AG09309 (cell line): ENCODE measurements around the gene PPA2.

Source experiments
- DNase-seq: peaks from one replicate; pipeline ENCODE4 v3.0.0-alpha.2; 2010; ENCODE audit warnings: low read depth
- H3K4me3 ChIP-seq: 2 replicates; pipeline ENCODE4 v1.5.1; 2011; ENCODE audit warnings: mild to moderate bottlenecking, low read depth, low read length, moderate library complexity; ENCODE audit not compliant: control insufficient read depth
- TF ChIP-seq, protein P1 (sequence below): IDR thresholded peaks from 2 replicates; pipeline ENCODE4 v1.5.1; 2011; ENCODE audit warnings: mild to moderate bottlenecking, low read depth, low read length, inconsistent platforms; ENCODE audit not compliant: insufficient read depth, control insufficient read depth; ENCODE audit errors: missing control alignments

Gene PPA2

GRCh38 chr4:105374071-105374470 is 99.8 kb downstream of the PPA2 start:
- no peak for DNase-seq
- TF ChIP-seq, protein P1, sequence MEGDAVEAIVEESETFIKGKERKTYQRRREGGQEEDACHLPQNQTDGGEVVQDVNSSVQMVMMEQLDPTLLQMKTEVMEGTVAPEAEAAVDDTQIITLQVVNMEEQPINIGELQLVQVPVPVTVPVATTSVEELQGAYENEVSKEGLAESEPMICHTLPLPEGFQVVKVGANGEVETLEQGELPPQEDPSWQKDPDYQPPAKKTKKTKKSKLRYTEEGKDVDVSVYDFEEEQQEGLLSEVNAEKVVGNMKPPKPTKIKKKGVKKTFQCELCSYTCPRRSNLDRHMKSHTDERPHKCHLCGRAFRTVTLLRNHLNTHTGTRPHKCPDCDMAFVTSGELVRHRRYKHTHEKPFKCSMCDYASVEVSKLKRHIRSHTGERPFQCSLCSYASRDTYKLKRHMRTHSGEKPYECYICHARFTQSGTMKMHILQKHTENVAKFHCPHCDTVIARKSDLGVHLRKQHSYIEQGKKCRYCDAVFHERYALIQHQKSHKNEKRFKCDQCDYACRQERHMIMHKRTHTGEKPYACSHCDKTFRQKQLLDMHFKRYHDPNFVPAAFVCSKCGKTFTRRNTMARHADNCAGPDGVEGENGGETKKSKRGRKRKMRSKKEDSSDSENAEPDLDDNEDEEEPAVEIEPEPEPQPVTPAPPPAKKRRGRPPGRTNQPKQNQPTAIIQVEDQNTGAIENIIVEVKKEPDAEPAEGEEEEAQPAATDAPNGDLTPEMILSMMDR = no peak
- H3K4me3 ChIP-seq = no peak overlapping the region

- DNase-seq = no peak
- TF ChIP-seq, protein P1 = no peak
- no peak overlapping the region for H3K4me3 ChIP-seq
Measured at GRCh38 chr4:105373324-105373723, 100.5 kb downstream of the PPA2 start.

GRCh38 chr4:105369988-105370387 is 103.9 kb downstream of the PPA2 start:
- H3K4me3 ChIP-seq = no peak overlapping the region
- TF ChIP-seq, protein P1 = no peak
- no peak for DNase-seq

DNA sequence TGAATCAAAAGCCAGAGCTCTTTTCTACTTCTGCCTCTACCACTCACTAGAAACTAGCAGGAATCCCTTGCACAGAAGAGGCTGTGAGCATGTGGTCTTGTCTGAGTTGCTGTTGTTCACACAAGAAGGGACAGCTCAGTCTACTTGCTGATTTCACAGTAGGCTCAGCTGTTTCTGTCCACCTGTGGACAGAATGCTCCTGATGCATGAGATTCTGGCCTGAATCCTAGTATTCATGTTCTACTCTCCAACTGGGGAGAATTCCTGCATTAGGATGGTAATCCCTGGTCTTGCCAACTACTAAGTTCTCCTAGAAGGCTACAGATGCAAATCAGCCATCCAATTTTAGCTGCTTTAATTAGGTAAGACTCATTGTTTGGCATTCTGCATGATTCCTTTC is 112.8 kb downstream of the PPA2 start:
- no peak overlapping the region for H3K4me3 ChIP-seq
- no peak for DNase-seq
- TF ChIP-seq, protein P1 = no peak

DNA sequence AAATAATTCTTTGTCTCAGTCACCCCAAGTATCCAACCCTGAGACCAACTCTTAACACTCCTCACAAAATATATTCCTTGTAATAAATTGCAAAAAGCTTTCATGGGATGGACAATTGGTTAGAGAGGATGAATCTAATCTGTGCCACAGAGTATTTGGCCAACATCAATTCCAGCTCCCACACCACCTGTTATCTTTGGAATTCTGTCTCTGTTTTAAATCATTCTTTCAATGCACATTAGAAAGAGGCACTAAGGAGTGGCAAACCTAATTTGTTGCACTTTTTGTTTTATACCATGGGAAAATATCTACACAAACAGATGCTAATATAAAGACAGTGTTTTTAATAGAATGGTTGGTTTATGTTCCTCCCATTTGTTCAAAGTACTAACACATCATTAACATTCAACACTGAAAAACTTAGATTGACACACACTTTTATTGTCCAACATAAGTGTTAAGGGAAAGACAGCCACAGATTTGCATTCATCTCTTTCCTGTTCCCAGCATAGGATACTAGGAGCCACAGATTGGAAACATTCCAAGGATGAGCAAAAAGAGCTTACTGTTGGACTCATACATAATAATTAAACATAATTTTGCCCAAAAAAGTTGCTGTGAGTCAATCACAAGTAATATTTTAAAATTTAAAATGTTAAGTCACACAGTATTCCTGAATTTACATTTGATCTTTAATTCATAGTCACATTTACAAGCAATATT is 116.4 kb downstream of the PPA2 start:
- TF ChIP-seq, protein P1 = no peak
- DNase-seq = no peak
- H3K4me3 ChIP-seq = no peak overlapping the region

DNA sequence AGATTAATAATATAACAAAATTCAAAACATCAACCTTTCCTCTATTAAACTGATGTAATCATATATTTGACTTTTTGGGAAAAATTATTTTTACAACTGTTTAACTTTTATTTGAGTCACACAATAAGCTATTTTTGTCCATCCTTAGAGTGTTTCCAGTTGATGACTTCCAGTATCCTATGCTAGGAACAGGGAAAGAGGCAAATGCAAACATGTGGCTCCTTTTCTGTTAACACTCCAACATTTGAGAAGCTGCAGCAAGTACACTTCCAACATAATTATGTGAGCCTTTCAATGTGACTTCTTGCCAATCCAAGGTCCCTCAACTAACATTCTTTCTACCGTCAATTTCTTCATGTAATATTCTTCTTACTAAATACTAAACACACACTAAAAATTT is 117.7 kb downstream of the PPA2 start:
- DNase-seq = no peak

More for the DNA sequence above, 117.7 kb downstream of the PPA2 start:
- TF ChIP-seq, protein P1 = no peak
- no peak overlapping the region for H3K4me3 ChIP-seq
